ENCODE measurements around the gene HAT1. TPM values are rescaled to one million over a fixed set of nuclear protein-coding genes. Genes with fewer than 3 reads are reported as not detected.

Gene HAT1
- total RNA-seq, 1 experiment from 2014 or later = 76.8 TPM

GRCh38 chr2:171874963-171875362, 47.3 kb upstream of the HAT1 start:
- no peaks in the 10 kb centered on the region for H3K9me2 ChIP-seq (replicated peaks; ENCODE audit: low read length)
- no peak overlapping the region for H3K9ac ChIP-seq (ENCODE audit: low read length)
- 0 out of 2 replicates have a peak, but pooled peaks cover 10% of the 10 kb centered on the region for H3K79me2 ChIP-seq (ENCODE audit: low read length)
- no peak overlapping the region for H2AFZ ChIP-seq (ENCODE audit: low read length)
- H3K27ac ChIP-seq (ENCODE audit: low read length) = no peak overlapping the region
- CTCF ChIA-PET = no interaction called here
- POLR2A ChIA-PET (ENCODE audit: unreplicated experiment) = no interaction called here
- peaks cover 4% of the 10 kb centered on the region; the same call in 1 of the 2 replicates for H3K4me1 ChIP-seq (ENCODE audit: insufficient read depth, low read length)
- H3K4me3 ChIP-seq (ENCODE audit: low read length) = no peak overlapping the region
- H3F3A ChIP-seq (ENCODE audit: low read length, unreplicated experiment) = no peaks in the 10 kb centered on the region
- H3K4me2 ChIP-seq (ENCODE audit: low read length) = no peak overlapping the region
- no TSS peak for BruUV-seq (replicated peaks)
- intact Hi-C loops (cut with micrococcal nuclease) = no loop called here
- no peak for ATAC-seq
- H3K27me3 ChIP-seq (ENCODE audit: low read length) = no peaks in the 10 kb centered on the region
- DNase-seq = no peak
- no peaks in the 10 kb centered on the region for H4K20me1 ChIP-seq (ENCODE audit: low read length)
- TF ChIP-seq CTCF (conservative IDR thresholded peaks at IDR 0.05; ENCODE audit: low read depth, low read length) = no peak
- TF ChIP-seq EZH2phosphoT487 (IDR thresholded peaks at IDR 0.05; ENCODE audit: borderline replicate concordance, low read length) = no peak
- no peak for TF ChIP-seq EZH2 (IDR thresholded peaks at IDR 0.05; ENCODE audit: low read length, unreplicated experiment)
- peaks cover 4% of the 10 kb centered on the region; the same call in 1 of the 2 replicates for H3K36me3 ChIP-seq (ENCODE audit: low read depth, low read length)
- no peaks in the 10 kb centered on the region for H3K9me3 ChIP-seq (ENCODE audit: low read length)

GRCh38 chr2:171878481-171878993, 43.7 kb upstream of the HAT1 start:
- ChIA-PET CTCF (no interaction called here), POLR2A (ENCODE audit: unreplicated experiment) (no interaction called here)
- H3K4me3 ChIP-seq (ENCODE audit: low read length) = no peak overlapping the region

More at GRCh38 chr2:171878481-171878993, 43.7 kb upstream of the HAT1 start:
- BruUV-seq (replicated peaks) = no TSS peak
- H3K79me2 ChIP-seq (ENCODE audit: low read length) = peaks cover 10% of the 10 kb centered on the region; the same call in 1 of the 2 replicates
- intact Hi-C loops (cut with micrococcal nuclease) = no loop called here
- no peak overlapping the region for H3K27ac ChIP-seq (ENCODE audit: low read length)
- H3K27me3 ChIP-seq (ENCODE audit: low read length) = no peaks in the 10 kb centered on the region
- H3K4me2 ChIP-seq (ENCODE audit: low read length) = no peak overlapping the region
- no peak for TF ChIP-seq CTCF (conservative IDR thresholded peaks at IDR 0.05; ENCODE audit: low read depth, low read length)
- TF ChIP-seq EZH2phosphoT487 (IDR thresholded peaks at IDR 0.05; ENCODE audit: borderline replicate concordance, low read length) = no peak
- no peak for TF ChIP-seq EZH2 (IDR thresholded peaks at IDR 0.05; ENCODE audit: low read length, unreplicated experiment)
- ATAC-seq (no peak), DNase-seq (no peak)
- peaks cover 4% of the 10 kb centered on the region; the same call in 1 of the 2 replicates for H3K4me1 ChIP-seq (ENCODE audit: insufficient read depth, low read length)
- H3K9me2 ChIP-seq (replicated peaks; ENCODE audit: low read length) = no peaks in the 10 kb centered on the region
- H3K9me3 ChIP-seq (ENCODE audit: low read length) = no peaks in the 10 kb centered on the region
- H3K9ac ChIP-seq (ENCODE audit: low read length) = no peak overlapping the region
- no peak overlapping the region for H2AFZ ChIP-seq (ENCODE audit: low read length)
- H3K36me3 ChIP-seq (ENCODE audit: low read depth, low read length) = peaks cover 4% of the 10 kb centered on the region; the same call in 1 of the 2 replicates
- no peaks in the 10 kb centered on the region for H4K20me1 ChIP-seq (ENCODE audit: low read length)
- H3F3A ChIP-seq (ENCODE audit: low read length, unreplicated experiment) = no peaks in the 10 kb centered on the region

Measured in PC-3 (cell line).